NK-92 (cell line): ENCODE results near the gene DUOXA1.

ENCODE experiments used
- DNase-seq: peaks from one replicate; lab custom pipeline; 2025; ENCODE audit not compliant: unreplicated experiment; lab: John Stamatoyannopoulos, UW

The DUOXA1 gene

GRCh38 chr15:45133561-45133920 lies 3.9 kb upstream of the DUOXA1 start:
- no peak for DNase-seq

- DNase-seq, result no peak
Observed at GRCh38 chr15:45132844-45133560, 3.3 kb upstream of the DUOXA1 start.

GRCh38 chr15:45131510-45131909 lies 1.8 kb upstream of the DUOXA1 start:
- DNase-seq, result no peak

- no peak for DNase-seq
Observed at GRCh38 chr15:45130291-45131000, 767 bp upstream of the DUOXA1 start.

- DNase-seq, result no peak
Observed at GRCh38 chr15:45128971-45129639, 574 bp downstream of the DUOXA1 start.

GRCh38 chr15:45126535-45127158 lies 3.0 kb downstream of the DUOXA1 start:
- no peak for DNase-seq

GRCh38 chr15:45123397-45123796 lies 6.3 kb downstream of the DUOXA1 start:
- DNase-seq, result no peak

GRCh38 chr15:45122719-45123118 lies 7.0 kb downstream of the DUOXA1 start:
- no peak for DNase-seq

- DNase-seq, result no peak
Observed at GRCh38 chr15:45121706-45122417, 7.8 kb downstream of the DUOXA1 start.

- DNase-seq, result no peak
Observed at GRCh38 chr15:45121020-45121419, 8.7 kb downstream of the DUOXA1 start.

- no peak for DNase-seq
Observed at GRCh38 chr15:45120081-45120972, 9.4 kb downstream of the DUOXA1 start.

GRCh38 chr15:45118996-45119395 lies 10.7 kb downstream of the DUOXA1 start:
- no peak for DNase-seq

- no peak for DNase-seq
Observed at GRCh38 chr15:45118131-45118588, 11.5 kb downstream of the DUOXA1 start.

- DNase-seq, result no peak
Observed at GRCh38 chr15:45117308-45118130, 12.2 kb downstream of the DUOXA1 start.

GRCh38 chr15:45116482-45117307 lies 13.0 kb downstream of the DUOXA1 start:
- no peak for DNase-seq

- no peak for DNase-seq
Observed at GRCh38 chr15:45116006-45116481, 13.6 kb downstream of the DUOXA1 start.

GRCh38 chr15:45115312-45115820 lies 14.3 kb downstream of the DUOXA1 start:
- DNase-seq, result no peak

GRCh38 chr15:45114751-45115085 lies 15.0 kb downstream of the DUOXA1 start:
- no peak for DNase-seq
